NCI-H128 (cell line): ENCODE results near the gene SAMD4B.
"Not testable (repeated sequence)": the region's sequence is repeated elsewhere in the genome, so short reads cannot be mapped to it uniquely, and the experiment has no call there.

Experiments used
- DNase-seq: peaks from one replicate; lab custom pipeline; 2025; ENCODE audit not compliant: unreplicated experiment; lab: John Stamatoyannopoulos, UW

Gene SAMD4B

GRCh38 chr19:39334444-39334976 is 7.7 kb upstream of the SAMD4B start:
- DNase-seq, result no peak

GRCh38 chr19:39335168-39335548 is 7.1 kb upstream of the SAMD4B start:
- no peak for DNase-seq

GRCh38 chr19:39336483-39336882 is 5.7 kb upstream of the SAMD4B start:
- DNase-seq, result no peak

GRCh38 chr19:39339674-39340073 is 2.5 kb upstream of the SAMD4B start:
- DNase-seq, result no peak

DNA sequence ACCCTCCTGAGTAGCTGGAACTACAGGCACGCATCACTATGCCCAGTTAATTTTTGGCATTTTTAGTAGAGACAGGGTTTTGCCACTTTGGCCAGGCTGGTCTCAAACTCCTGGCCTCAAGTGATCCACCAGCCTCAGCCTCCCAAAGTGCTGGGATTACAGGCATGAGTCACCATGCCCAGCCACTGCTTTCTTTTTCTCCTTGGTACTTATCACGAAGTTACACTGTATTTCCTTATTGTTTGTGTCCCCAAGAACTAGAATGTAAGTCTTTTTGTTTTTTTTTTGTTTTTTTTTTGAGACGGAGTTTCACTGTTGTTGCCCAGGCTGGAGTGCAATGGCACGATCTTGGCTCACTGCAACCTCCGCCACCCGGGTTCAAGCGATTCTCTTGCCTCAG is 2.1 kb upstream of the SAMD4B start:
- not testable (repeated sequence) for DNase-seq

- no peak for DNase-seq
These were observed 997 bp upstream of the SAMD4B start for GRCh38 chr19:39341129-39341718.

GRCh38 chr19:39342647-39343305 is 555 bp downstream of the SAMD4B start:
- no peak for DNase-seq

DNA sequence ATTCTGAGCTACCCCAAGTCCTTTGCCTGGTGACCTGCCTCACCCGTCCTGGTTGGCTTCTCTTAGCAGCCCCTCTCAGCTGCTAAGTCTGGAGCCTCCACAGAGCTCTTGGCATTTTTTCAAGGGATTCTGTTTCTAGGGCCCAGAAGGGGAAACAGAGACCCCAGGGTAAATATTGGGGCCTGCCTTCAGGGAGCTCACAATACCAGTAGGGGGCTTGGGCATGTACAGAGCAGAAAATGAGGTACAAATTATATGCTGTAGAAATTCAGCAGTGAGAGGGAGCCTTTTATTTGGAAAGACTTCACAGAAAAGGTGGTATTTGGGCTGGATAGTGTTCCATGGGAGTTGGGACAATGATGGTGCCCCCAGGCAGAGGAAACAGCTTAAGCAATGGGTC is 3.7 kb downstream of the SAMD4B start:
- DNase-seq, result no peak

DNA sequence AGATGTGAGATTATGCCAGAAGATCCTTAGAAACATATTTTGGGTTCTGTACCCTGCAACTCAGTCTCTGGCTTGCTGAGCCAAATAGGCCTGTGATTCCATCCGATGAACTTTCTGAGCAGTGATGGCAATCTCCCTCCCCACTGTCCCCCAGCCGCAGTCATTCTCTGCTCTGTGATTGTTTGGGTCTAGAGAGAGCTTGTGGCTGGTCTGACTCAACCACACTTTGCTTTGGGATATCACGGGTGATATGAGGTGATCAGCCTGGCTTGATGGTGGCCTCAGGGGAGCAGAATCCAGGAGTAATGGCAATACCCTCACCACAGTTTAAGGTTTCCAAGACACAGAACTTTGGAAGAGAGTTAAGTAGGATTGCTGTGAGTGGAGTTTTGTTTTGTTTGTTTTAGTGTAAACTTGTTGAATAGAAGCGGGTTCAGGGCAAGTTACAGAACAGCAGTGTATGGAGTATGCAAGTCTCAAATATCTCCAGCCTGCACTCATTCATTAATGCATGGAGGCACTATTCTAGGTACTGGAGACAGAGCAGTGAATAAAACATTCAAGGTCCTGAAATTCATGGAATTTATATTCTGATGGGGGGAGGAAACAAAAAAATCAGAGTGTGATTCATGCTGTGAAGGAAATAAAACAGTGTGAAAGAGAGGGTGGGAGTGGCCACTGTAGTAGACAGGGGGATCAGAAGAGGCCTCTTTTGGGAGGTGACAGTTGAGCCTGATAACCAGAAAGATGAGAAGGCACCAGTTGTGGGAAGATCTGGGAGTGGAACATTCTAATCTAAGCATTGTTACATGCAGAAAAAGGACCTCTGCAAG is 5.3 kb downstream of the SAMD4B start:
- no peak for DNase-seq

- DNase-seq, result no peak
These were observed 7.1 kb downstream of the SAMD4B start for GRCh38 chr19:39349326-39349725.

GRCh38 chr19:39350156-39350555 is 7.9 kb downstream of the SAMD4B start:
- no peak for DNase-seq

DNA sequence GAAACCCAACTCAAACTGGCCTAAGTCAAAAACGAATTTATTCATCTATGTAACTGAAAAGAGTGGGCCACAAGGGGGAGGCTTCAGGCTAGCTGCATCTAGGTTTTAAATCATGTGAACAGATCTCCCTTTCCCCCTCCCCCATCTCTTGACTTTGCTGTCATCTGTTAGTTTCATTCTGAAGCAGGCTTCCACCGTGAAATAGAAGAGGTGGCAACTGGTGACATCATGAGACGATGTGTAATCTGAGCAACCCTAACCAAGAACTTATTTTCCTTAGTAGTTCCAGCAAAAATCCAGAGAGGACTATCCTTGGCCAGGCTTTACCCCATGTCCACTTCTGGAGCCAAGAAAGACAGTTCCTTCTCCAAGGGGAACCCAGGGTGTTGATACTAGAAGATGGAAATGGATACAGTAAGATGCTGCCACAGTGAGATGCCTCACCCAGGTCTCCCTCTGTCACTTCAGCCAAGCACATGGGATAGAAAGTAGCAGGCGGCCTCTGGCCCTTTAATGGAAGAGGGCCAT is 9.4 kb downstream of the SAMD4B start:
- DNase-seq, result no peak

DNA sequence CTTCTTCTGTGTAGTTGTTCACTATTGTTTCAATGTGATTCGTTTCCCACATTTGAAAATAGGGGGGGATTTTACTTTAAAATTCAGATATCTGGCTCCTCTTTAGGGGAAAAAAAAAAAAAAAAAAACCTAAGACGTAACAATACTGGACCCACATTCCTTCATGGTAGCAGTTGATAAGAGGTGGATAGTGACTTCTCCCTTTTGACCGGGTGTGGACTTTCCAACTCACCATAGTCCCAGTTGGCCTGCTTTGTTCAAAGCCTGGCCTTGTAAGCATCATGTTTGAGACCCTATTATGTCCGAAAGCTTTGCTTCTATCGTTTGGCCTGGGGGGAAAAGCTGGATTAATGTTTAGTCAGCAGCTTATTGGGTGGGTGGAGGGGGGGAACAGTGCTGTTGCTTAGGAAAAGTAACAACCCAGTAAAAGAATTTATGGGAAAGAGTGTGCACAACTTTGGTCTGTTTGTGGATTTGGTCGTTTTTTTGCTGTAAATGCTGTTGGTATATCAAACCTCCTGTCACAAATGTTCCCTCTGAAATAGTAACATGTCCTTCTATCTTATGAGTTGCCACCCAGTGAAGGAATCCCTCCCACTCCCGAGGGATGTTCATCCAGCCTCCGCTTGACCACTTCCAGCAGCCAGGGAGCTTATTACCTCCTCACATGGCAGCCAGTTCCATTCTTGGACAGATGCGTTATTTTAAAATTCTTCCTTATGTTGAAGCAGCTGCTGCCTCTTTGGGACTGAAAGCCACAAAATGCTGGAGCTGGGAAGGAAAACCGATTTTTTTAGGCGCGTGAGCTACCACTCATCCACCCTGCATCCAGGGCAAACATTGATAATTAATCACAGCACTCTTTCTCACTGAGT is 10.4 kb downstream of the SAMD4B start:
- no peak for DNase-seq

- no peak for DNase-seq
These were observed 13.0 kb downstream of the SAMD4B start for GRCh38 chr19:39355253-39355652.

GRCh38 chr19:39356073-39356472 is 13.9 kb downstream of the SAMD4B start:
- DNase-seq, result no peak

- no peak for DNase-seq
These were observed 14.4 kb downstream of the SAMD4B start for GRCh38 chr19:39356647-39357046.

- DNase-seq, result no peak
These were observed 16.8 kb downstream of the SAMD4B start for GRCh38 chr19:39359026-39359425.

DNA sequence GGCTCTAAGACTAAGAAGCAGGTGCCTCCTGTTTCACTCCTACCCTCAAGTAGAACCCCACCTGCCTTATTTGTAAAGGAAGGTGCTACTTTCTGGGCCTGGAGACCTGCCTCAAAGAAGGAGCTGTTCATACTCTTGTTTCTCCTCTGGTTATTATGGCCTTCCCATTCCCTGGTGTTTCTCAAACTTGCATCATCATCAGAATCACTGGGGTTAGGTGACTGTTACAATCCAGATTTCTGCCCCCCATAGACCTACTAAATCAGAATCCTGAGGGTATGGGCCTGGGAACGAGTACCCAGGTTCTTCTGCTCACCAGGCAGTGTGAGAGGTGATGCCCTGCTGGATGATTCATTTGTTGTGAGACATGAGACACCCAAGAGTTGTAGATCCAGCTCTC is 18.4 kb downstream of the SAMD4B start:
- no peak for DNase-seq

GRCh38 chr19:39362682-39363657 is 20.7 kb downstream of the SAMD4B start:
- DNase-seq, result no peak
